ENCODE data around the gene LYPD8.

LYPD8 gene

DNA sequence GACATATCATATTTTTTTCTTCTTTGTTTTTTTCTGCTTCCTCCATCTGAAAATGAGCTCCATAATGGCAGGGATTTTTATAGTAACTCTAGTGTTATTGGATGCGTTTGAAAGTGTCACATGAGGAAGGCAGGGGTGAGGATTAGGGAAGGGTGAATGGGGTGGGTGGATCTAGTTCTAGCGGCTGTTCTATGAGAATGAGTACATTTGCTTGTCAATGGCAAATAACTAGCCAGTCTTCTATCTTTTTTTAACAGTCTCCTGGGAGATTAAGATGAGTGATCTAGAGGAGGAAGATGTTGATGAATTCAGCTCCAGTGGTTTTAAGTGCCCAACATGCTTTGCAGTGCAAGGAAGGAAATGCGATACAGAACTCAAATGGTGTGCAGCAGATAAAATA lies 58.8 kb downstream of the LYPD8 start:
- H3K79me2 ChIP-seq (ENCODE audit: control insufficient read depth, low read length), result no peaks in the 10 kb centered on the region
- H3K9me2 ChIP-seq (replicated peaks; ENCODE audit: control insufficient read depth, low read length), result no peaks in the 10 kb centered on the region
- H3K4me1 ChIP-seq (ENCODE audit: control insufficient read depth, low read length), result peaks cover 8% of the 10 kb centered on the region; the same call in 1 of the 2 replicates
- H4K20me1 ChIP-seq (ENCODE audit: control insufficient read depth, insufficient read depth, low read depth, low read length), result no peaks in the 10 kb centered on the region
- no peak for TF ChIP-seq EZH2phosphoT487 (IDR thresholded peaks at IDR 0.05; ENCODE audit: borderline replicate concordance, low read length)
- TF ChIP-seq, protein P1, sequence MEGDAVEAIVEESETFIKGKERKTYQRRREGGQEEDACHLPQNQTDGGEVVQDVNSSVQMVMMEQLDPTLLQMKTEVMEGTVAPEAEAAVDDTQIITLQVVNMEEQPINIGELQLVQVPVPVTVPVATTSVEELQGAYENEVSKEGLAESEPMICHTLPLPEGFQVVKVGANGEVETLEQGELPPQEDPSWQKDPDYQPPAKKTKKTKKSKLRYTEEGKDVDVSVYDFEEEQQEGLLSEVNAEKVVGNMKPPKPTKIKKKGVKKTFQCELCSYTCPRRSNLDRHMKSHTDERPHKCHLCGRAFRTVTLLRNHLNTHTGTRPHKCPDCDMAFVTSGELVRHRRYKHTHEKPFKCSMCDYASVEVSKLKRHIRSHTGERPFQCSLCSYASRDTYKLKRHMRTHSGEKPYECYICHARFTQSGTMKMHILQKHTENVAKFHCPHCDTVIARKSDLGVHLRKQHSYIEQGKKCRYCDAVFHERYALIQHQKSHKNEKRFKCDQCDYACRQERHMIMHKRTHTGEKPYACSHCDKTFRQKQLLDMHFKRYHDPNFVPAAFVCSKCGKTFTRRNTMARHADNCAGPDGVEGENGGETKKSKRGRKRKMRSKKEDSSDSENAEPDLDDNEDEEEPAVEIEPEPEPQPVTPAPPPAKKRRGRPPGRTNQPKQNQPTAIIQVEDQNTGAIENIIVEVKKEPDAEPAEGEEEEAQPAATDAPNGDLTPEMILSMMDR (IDR thresholded peaks at IDR 0.05; ENCODE audit: low read depth, low read length, poor library complexity, severe bottlenecking), result no peak
- no peaks in the 10 kb centered on the region for H3K36me3 ChIP-seq (ENCODE audit: control insufficient read depth, low read length)
- no peak overlapping the region for H3K4me2 ChIP-seq (ENCODE audit: low read length)
- H3K27ac ChIP-seq (ENCODE audit: low read depth, low read length), result no peak overlapping the region
- no peaks in the 10 kb centered on the region for H3K9me3 ChIP-seq (ENCODE audit: control insufficient read depth, insufficient read depth, low read length)
- no peaks in the 10 kb centered on the region for H3F3A ChIP-seq (ENCODE audit: control insufficient read depth, insufficient read depth)
- peaks cover 9% of the 10 kb centered on the region; the same call in 1 of the 2 replicates for H3K27me3 ChIP-seq (ENCODE audit: control insufficient read depth, low read length)
- H3K4me3 ChIP-seq (ENCODE audit: low read length), result no peak overlapping the region

DNA sequence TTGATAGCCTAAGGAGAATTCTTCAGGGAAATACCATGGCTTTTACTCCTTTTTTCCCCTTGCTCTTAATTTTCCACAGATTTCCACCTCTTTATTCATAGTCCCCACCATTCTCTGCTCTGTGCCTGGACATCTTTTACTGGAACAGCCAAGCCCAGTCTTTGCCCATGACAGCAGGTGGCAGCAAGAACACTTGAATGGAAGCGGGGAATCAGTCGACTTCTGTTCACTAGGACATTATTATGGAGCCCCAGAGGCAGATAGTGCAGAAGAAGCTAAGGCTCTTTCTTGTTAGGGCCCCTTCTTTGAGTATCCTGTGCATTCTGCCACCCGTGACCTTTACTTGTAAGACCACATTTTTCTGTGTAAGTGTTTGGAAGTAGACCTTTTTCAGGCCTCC lies 59.3 kb downstream of the LYPD8 start:
- Histone ChIP-seq H3K4me3 (ENCODE audit: low read length) (no peak overlapping the region), H3K27ac (ENCODE audit: low read depth, low read length) (no peak overlapping the region), H3K36me3 (ENCODE audit: control insufficient read depth, low read length) (no peaks in the 10 kb centered on the region), H4K20me1 (ENCODE audit: control insufficient read depth, insufficient read depth, low read depth, low read length) (no peaks in the 10 kb centered on the region), H3K9me2 (replicated peaks; ENCODE audit: control insufficient read depth, low read length) (no peaks in the 10 kb centered on the region), H3K27me3 (ENCODE audit: control insufficient read depth, low read length) (peaks cover 9% of the 10 kb centered on the region; the same call in 1 of the 2 replicates), H3K9me3 (ENCODE audit: control insufficient read depth, insufficient read depth, low read length) (no peaks in the 10 kb centered on the region), H3K4me1 (ENCODE audit: control insufficient read depth, low read length) (peaks cover 8% of the 10 kb centered on the region; the same call in 1 of the 2 replicates), H3K4me2 (ENCODE audit: low read length) (no peak overlapping the region), H3K79me2 (ENCODE audit: control insufficient read depth, low read length) (no peaks in the 10 kb centered on the region), H3F3A (ENCODE audit: control insufficient read depth, insufficient read depth) (no peaks in the 10 kb centered on the region)
- TF ChIP-seq, protein P1 (IDR thresholded peaks at IDR 0.05; ENCODE audit: low read depth, low read length, poor library complexity, severe bottlenecking), result peak; percentile 40
- TF ChIP-seq EZH2phosphoT487 (IDR thresholded peaks at IDR 0.05; ENCODE audit: borderline replicate concordance, low read length), result no peak

DNA sequence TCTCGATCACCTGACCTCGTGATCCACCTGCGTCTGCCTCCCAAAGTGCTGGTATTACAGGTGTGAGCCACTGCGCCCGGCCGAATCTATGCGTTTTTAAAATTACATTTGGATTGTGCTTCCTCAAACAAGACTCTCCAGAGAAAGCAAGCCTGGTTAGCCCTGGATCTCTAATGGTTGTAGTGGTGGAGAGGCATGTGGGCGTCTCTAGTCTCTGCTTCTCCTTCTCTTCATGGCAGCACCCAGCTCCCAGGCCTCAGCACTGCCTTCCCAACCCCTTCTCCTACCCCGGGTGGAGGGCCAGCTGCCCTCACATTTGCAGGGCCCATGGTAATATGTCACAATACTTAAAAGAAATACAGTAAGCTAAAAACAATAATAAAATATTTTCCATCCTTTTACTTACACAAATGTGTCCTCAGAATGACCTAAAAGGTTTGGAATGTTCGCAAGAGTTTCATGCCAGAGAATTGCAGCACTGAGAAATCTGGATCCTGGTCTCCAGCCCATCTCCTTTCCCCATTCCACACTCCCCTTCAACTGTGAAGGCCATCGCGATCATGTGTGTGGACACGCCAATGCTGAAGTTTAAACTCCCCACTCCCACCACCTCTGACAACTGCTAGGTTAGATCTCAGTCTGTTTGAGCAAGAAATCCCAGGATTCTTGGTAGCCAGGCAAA lies 60.0 kb downstream of the LYPD8 start:
- Histone ChIP-seq H3F3A (ENCODE audit: control insufficient read depth, insufficient read depth) (no peaks in the 10 kb centered on the region), H3K9me3 (ENCODE audit: control insufficient read depth, insufficient read depth, low read length) (no peaks in the 10 kb centered on the region), H3K27ac (ENCODE audit: low read depth, low read length) (no peak overlapping the region), H4K20me1 (ENCODE audit: control insufficient read depth, insufficient read depth, low read depth, low read length) (no peaks in the 10 kb centered on the region), H3K36me3 (ENCODE audit: control insufficient read depth, low read length) (no peaks in the 10 kb centered on the region), H3K27me3 (ENCODE audit: control insufficient read depth, low read length) (peaks cover 9% of the 10 kb centered on the region; the same call in 1 of the 2 replicates), H3K9me2 (replicated peaks; ENCODE audit: control insufficient read depth, low read length) (no peaks in the 10 kb centered on the region), H3K79me2 (ENCODE audit: control insufficient read depth, low read length) (no peaks in the 10 kb centered on the region), H3K4me3 (ENCODE audit: low read length) (no peak overlapping the region), H3K4me2 (ENCODE audit: low read length) (no peak overlapping the region), H3K4me1 (ENCODE audit: control insufficient read depth, low read length) (peaks cover 8% of the 10 kb centered on the region; the same call in 1 of the 2 replicates)
- TF ChIP-seq, protein P1 (IDR thresholded peaks at IDR 0.05; ENCODE audit: low read depth, low read length, poor library complexity, severe bottlenecking), result no peak
- no peak for TF ChIP-seq EZH2phosphoT487 (IDR thresholded peaks at IDR 0.05; ENCODE audit: borderline replicate concordance, low read length)

Measured in DOHH2 (cell line).